ENCODE data around the gene RELN. TPM values are rescaled to one million over a fixed set of nuclear protein-coding genes. Genes with fewer than 3 reads are reported as not detected.
"Not testable (repeated sequence)": the region's sequence is repeated elsewhere in the genome, so short reads cannot be mapped to it uniquely, and the experiment has no call there.

RELN gene
- total RNA-seq, 1 experiment from 2014 or later: 0.20 TPM

GRCh38 chr7:103781409-103781808 is 208.0 kb downstream of the RELN start:
- Histone ChIP-seq H3K27ac (ENCODE audit: low read depth, low read length) (no peak overlapping the region), H3K27me3 (ENCODE audit: insufficient read depth, low read length) (peaks cover 33% of the 10 kb centered on the region), H3K36me3 (ENCODE audit: control insufficient read depth in 1 of 2, insufficient read depth in 2 of 2, low read length in 2 of 2) (no peaks in the 10 kb centered on the region), H3K9me2 (ENCODE audit: insufficient read depth) (no peaks in the 10 kb centered on the region), H3K9ac (ENCODE audit: low read length) (no peak overlapping the region), H3K4me1 (ENCODE audit: control insufficient read depth in 1 of 2, insufficient read depth in 2 of 2, low read length in 2 of 2) (no peaks in the 10 kb centered on the region), H3K9me3 (ENCODE audit: control insufficient read depth in 1 of 2, insufficient read depth in 1 of 2, low read depth in 1 of 2, low read length in 2 of 2) (no peaks in the 10 kb centered on the region), H3K79me2 (ENCODE audit: insufficient read depth, low read length) (no peaks in the 10 kb centered on the region), H3K4me3 (replicated peaks in 1 of 2; ENCODE audit: low read depth in 1 of 2, low read length in 2 of 2) (no peak overlapping the region), H2AFZ (ENCODE audit: low read depth, low read length, poor library complexity, severe bottlenecking) (no peak overlapping the region), H3K4me2 (ENCODE audit: low read length) (no peak overlapping the region), H4K20me1 (ENCODE audit: insufficient read depth) (no peaks in the 10 kb centered on the region)
- CTCF ChIA-PET: no interaction called here
- intact Hi-C loops (cut with micrococcal nuclease): loop anchor here (5.0 kb wide), 1 partner anchor 51 kb away; no protein-coding TSS in a partner anchor
- POLR2A ChIA-PET: no interaction called here
- BruUV-seq (replicated peaks): no TSS peak
- no peak for DNase-seq (ENCODE audit: low read depth, low spot score)
- RAD21 ChIA-PET (ENCODE audit: low non-redundant PET in 1 of 2, low total read pairs in 2 of 2, uncharacterized antibody in 2 of 2, unreplicated experiment in 2 of 2): no interaction called here
- TF ChIP-seq POLR2A (IDR thresholded peaks at IDR 0.05; ENCODE audit: borderline replicate concordance, extremely low read depth, insufficient read depth, insufficient read length): no peak
- no peak for TF ChIP-seq POLR2AphosphoS5 (IDR thresholded peaks at IDR 0.05; ENCODE audit: low read depth, low read length)
- no peak for TF ChIP-seq TCF7L2 (IDR thresholded peaks at IDR 0.05; ENCODE audit: borderline replicate concordance, extremely low read depth, insufficient read depth, insufficient read length)
- no peak for TF ChIP-seq RAD21 (IDR thresholded peaks at IDR 0.05; ENCODE audit: low read depth)
- TF ChIP-seq ELF1 (IDR thresholded peaks at IDR 0.05; ENCODE audit: borderline replicate concordance, low read depth): no peak
- ATAC-seq: no peak

- CTCF ChIA-PET; H4K20me1 ChIP-seq (ENCODE audit: insufficient read depth); BruUV-seq (replicated peaks); H3K9me2 ChIP-seq (ENCODE audit: insufficient read depth); H3K9ac ChIP-seq (ENCODE audit: low read length); ATAC-seq; H3K4me1 ChIP-seq (ENCODE audit: control insufficient read depth in 1 of 2, insufficient read depth in 2 of 2, low read length in 2 of 2); H3K4me2 ChIP-seq (ENCODE audit: low read length); DNase-seq (ENCODE audit: low read depth, low spot score); H3K79me2 ChIP-seq (ENCODE audit: insufficient read depth, low read length); H3K36me3 ChIP-seq (ENCODE audit: control insufficient read depth in 1 of 2, insufficient read depth in 2 of 2, low read length in 2 of 2); H2AFZ ChIP-seq (ENCODE audit: low read depth, low read length, poor library complexity, severe bottlenecking); H3K27ac ChIP-seq (ENCODE audit: low read depth, low read length); POLR2A ChIA-PET; H3K4me3 ChIP-seq (replicated peaks in 1 of 2; ENCODE audit: low read depth in 1 of 2, low read length in 2 of 2); RAD21 ChIA-PET (ENCODE audit: low non-redundant PET in 1 of 2, low total read pairs in 2 of 2, uncharacterized antibody in 2 of 2, unreplicated experiment in 2 of 2); H3K9me3 ChIP-seq (ENCODE audit: control insufficient read depth in 1 of 2, insufficient read depth in 1 of 2, low read depth in 1 of 2, low read length in 2 of 2): not testable (repeated sequence)
- H3K27me3 ChIP-seq (ENCODE audit: insufficient read depth, low read length): peaks cover 35% of the 10 kb centered on the region
- intact Hi-C loops (cut with micrococcal nuclease): loop anchor here (5.0 kb wide), 1 partner anchor 52 kb away; no protein-coding TSS in a partner anchor
These were observed 208.9 kb downstream of the RELN start for GRCh38 chr7:103780561-103780960.

Data from HCT116 (cell line).